Right cardiac atrium (tissue), 5 donors: ENCODE data around the gene ZNF607. TPM values are rescaled to one million over a fixed set of nuclear protein-coding genes. Genes with fewer than 3 reads are reported as not detected.
"Not testable (repeated sequence)": the region's sequence is repeated elsewhere in the genome, so short reads cannot be mapped to it uniquely, and the experiment has no call there.

Source experiments
- ATAC-seq, 2 donors: fragments of 200-7000 bp; cut with Tn5 transposase; one replicate each; pipeline versions ENCODE4 v1.8.0 to v1.9.1; 2020; ENCODE audit warnings: moderate library complexity in 2 of 2, mild to moderate bottlenecking in 1 of 2
- DNase-seq, 3 donors: peaks; one replicate each; pipeline ENCODE4 v3.0.0-alpha.2; 2020
- H3K27ac ChIP-seq: one replicate; pipeline ENCODE4 v1.5.1; 2013; ENCODE audit warnings: mild to moderate bottlenecking, low read length, control low read depth, moderate library complexity
- H3K27me3 ChIP-seq: one replicate; pipeline ENCODE4 v1.6.1; 2013; ENCODE audit not compliant: control insufficient read depth, insufficient read depth
- H3K4me1 ChIP-seq: one replicate; pipeline ENCODE4 v1.6.1; 2013; ENCODE audit warnings: low read length; ENCODE audit not compliant: control insufficient read depth, insufficient read depth
- H3K4me3 ChIP-seq: one replicate; pipeline ENCODE4 v1.5.1; 2013; ENCODE audit warnings: low read length, control low read depth
- H3K9me3 ChIP-seq: one replicate; pipeline ENCODE4 v1.6.1; 2013; ENCODE audit warnings: low read length; ENCODE audit not compliant: control insufficient read depth
- WGBS: extraction: QIAGEN DNeasy Blood & Tissue Kit; methylation state at CpG from one replicate; pipeline ENCODE4 v1.1.7; 2013; 5-methylcytosine and 5-hydroxymethylcytosine counted together
- intact Hi-C, 4 donors: fragments of 100-400 bp; cut with DNase I; formaldehyde crosslinking; loops; one replicate each; pipeline versions ENCODE4 v1.11.0 to v1.14.0; 2022 to 2023
- polyA plus RNA-seq: library from polyadenylated mRNA; stranded (reverse); fragments of 200-250 nt; gene quantifications from one replicate; pipeline ENCODE4 v1.2.3, GENCODE V29; 2013
- total RNA-seq, 4 donors: library from RNA; stranded (reverse); fragmentation: NEBNext Ultra II Directional; extraction: Animal tissue kit (Norgen Biotek cat#: 25700); gene quantifications; one replicate each; pipeline ENCODE4 v1.2.1, GENCODE V29; 2021
- donor health status: healthy with polysubstance abuse.
- donor health status: DM: no; HTN: yes; CAD: no.
- donor health status: DM: no; HTN: no; CAD: no.
- donor health status: DM: no; HTN: yes; CAD: no; lungs with severe emphysema.
- donor health status: DM: yes; HTN: yes; CAD: no.

The ZNF607 gene
- total and polyA plus RNA-seq, 5 donors, result 2.2 to 7.9 (median 6.9) TPM

DNA sequence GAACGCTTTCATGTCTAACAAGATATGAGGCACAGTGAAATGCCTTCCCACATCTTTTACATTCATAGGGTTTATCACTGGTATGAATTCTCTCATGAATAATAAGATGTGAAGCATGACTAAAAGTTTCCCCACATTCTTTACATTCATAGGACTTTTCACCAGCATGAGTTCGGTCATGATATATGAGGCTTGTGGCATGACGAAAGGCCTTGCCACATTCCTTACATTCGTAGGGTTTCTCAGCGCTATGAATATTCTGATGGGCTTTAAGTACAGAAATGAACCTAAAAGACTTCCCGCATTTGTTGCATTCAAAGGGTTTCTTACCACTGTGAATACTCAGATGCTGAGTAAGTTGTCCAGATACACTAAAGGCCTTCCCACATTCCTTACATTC, 21.3 kb downstream of the ZNF607 start:
- DNase-seq, result no peak
- H3K9me3 ChIP-seq, result no peaks in the 10 kb centered on the region
- no peak for ATAC-seq
- H3K27me3 ChIP-seq, result no peaks in the 10 kb centered on the region
- H3K27ac ChIP-seq, result no peak overlapping the region
- 92% methylated on average over 6 of the region's 6 CpGs for WGBS
- intact Hi-C loops, result no loop called here
- H3K4me1 ChIP-seq, result no peaks in the 10 kb centered on the region
- no peak overlapping the region for H3K4me3 ChIP-seq

DNA sequence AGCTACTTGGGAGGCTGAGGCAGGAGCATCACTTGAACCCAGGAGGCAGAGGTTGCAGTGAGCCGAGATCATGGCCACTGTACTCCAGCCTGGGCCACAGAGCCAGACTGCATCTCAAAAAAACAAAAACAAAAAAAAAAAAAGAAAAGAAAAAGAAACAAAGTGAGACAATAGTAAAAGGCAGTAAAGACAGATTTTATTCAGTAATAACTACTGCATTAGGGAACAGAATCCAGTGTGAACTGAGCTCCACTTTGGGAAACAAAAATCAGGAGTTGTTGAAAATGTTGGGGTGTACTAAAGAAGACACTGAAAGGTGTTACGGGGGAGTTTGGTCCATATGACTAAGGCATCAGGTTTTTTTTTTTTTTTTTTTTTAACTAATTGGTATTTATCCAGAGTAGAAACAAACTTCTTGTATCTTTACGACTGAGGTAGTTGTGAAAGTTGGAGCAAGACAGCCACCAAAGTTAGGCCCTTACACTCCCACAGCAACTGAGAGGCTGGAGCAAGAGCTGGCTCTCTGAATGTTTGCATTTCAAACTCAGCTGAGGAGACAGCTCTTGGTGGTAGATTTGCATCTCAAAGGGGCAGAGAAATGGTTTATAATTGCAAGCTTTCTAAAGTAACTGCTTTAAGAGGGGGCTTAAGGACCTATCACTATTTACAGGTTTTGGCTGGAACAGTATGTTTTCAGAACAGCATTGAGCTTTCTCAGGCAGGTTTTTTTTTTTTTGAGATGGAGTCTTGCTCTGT, 24.2 kb downstream of the ZNF607 start:
- whole genome bisulfite sequencing, result 78% methylated on average over 3 of the region's 3 CpGs

DNA sequence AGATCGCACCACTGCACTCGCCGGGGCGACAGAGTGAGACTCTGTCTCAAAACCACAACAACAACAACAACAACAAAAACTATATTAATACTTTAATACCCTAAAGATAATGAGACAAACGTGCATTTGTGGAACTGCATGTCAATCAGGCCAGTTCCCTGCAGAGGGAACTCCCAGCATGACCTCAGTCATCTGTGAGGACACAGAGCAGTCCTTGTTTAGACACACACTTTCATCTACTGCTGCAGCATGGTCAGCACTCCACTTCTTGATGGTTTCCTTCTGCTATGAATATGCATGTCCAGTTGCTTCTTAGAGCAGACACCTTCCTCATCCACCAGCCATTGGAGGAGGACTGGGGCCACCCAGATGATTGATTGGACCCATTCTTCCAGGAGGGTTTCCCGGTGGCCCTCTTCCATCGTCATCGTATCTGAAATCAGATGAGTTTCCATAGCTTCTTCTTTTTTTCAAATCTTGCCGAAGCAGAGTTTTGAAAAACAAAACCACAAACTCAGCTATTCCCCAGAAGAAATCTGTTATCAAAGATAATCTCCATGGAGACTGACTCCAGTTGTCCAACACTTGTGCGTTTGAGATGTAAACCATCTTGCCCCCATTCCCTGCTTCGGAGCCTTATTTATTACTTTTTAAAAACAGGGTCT, 26.5 kb downstream of the ZNF607 start:
- DNase-seq (no peak), ATAC-seq (no peak)
- intact Hi-C loops, result no loop called here
- H3K4me1 ChIP-seq, result no peaks in the 10 kb centered on the region
- H3K9me3 ChIP-seq, result no peaks in the 10 kb centered on the region
- H3K4me3 ChIP-seq, result no peak overlapping the region
- H3K27ac ChIP-seq, result no peak overlapping the region
- H3K27me3 ChIP-seq, result no peaks in the 10 kb centered on the region
- WGBS, result 58% methylated on average over 11 of the region's 11 CpGs

More for the DNA sequence above, 24.2 kb downstream of the ZNF607 start:
- Histone ChIP-seq H3K27ac (no peak overlapping the region), H3K4me1 (no peaks in the 10 kb centered on the region), H3K9me3 (no peaks in the 10 kb centered on the region), H3K27me3 (no peaks in the 10 kb centered on the region), H3K4me3 (no peak overlapping the region)
- intact Hi-C loops, result no loop called here
- DNase-seq, result no peak
- ATAC-seq, result no peak

DNA sequence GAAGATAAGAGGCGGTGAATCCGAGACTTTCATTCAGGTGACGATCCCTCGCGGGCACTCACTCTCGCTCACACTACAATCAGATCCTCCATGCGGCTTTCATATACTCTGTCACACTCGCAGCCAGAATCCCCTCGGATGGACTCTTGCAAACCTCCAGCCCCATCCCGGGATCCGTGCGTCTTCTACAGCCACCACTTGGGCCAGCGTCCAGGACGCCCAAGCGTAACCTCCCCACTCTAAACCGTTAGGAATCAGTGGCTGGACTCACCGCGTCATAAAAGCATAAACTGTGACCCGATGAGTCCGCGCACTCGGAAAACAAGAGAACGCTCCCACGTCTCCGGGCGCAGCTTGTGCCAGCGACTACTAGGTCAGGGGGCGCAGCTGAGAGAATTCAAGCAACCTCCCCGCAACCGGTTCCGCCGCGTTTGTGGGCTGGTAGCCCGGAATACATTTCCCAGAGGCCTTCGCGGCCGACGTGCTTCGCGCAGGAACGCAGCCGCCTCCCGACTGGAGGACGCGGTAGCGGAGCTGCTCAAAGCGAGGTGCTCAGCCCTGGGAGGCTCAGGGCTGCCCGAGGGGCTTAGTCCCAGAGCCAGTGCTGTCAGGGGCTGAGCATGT, 27.6 kb downstream of the ZNF607 start:
- WGBS, result under 1% methylated on average over 48 of the region's 48 CpGs
- ATAC-seq, result peak; percentile 98 to 99
- H3K9me3 ChIP-seq, result no peaks in the 10 kb centered on the region
- peak overlapping the region; percentile 84 for H3K4me3 ChIP-seq
- no peaks in the 10 kb centered on the region for H3K4me1 ChIP-seq
- intact Hi-C loops, result no loop called here
- DNase-seq, result peak; percentile 90 to 95 (median 95)
- H3K27me3 ChIP-seq, result no peaks in the 10 kb centered on the region
- peak overlapping the region; percentile 50 for H3K27ac ChIP-seq

DNA sequence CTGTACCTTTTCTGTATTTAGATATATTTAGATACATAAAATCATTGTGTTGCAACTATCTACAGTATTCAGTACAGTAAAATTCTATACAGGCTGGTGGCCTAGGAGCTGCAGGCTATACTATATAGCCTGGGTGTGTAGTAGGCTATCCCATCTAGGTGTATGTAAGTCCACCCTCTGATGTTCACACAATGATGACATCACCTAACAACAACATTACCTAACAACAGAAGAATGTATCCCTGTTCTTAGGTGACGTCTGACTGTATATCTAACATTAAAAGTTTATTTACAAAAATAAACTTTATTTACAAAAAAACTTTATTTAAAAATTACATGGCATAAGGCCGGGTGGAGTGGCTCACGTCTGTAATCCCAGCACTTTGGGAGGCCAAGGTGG, 36.0 kb downstream of the ZNF607 start:
- Histone ChIP-seq H3K27ac (no peak overlapping the region), H3K27me3 (no peaks in the 10 kb centered on the region), H3K9me3 (peaks cover 4% of the 10 kb centered on the region), H3K4me3 (no peak overlapping the region), H3K4me1 (no peaks in the 10 kb centered on the region)
- ATAC-seq (no peak), DNase-seq (no peak)
- WGBS, result 89% methylated on average over 3 of the region's 3 CpGs
- intact Hi-C loops, result no loop called here

DNA sequence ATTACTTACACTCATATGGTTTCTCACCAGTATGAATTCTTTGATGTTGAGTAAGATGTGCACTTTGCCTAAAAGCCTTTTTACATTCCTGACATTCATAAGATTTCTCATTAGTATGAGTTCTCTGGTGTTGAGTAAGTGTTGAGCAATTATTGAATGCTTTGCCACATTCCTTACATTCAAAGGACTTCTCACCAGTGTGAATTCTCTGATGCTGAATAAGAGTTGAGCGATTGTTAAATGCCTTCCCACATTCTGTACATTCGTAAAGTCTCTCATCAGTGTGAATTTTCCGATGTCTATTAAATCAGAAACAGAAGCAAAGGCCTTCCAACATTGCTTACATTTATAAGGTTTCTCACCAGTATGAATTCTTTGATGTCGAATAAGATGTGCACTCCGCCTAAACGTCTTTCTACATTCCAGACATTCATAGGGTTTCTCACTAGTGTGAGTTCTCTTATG, 50.1 kb downstream of the ZNF607 start:
- peaks cover 7% of the 10 kb centered on the region for H3K9me3 ChIP-seq
- WGBS, result 93% methylated on average over 6 of the region's 6 CpGs
- H3K4me1 ChIP-seq, result no peaks in the 10 kb centered on the region
- no peak overlapping the region for H3K27ac ChIP-seq
- intact Hi-C loops, result no loop called here
- DNase-seq, result no peak
- ATAC-seq, result no peak
- no peaks in the 10 kb centered on the region for H3K27me3 ChIP-seq
- no peak overlapping the region for H3K4me3 ChIP-seq

DNA sequence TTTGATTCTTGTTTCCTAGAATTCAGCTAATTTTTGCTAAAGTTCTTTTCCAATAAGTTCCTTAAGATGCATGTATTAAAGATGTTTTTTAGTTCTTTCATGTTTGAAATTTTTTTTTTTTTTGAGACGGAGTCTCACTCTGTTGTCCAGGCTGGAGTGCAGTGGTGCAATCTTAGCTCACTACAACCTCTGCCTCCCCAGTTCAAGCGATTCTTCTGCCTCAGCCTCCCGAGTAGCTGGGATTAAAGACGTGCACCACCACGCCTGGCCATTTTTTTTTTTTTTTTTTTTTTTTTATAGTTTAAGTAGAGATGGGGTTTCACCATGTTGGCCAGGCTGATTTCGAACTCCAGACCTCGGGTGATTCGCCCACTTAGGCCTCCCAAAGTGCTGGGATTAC, 62.4 kb downstream of the ZNF607 start:
- not testable (repeated sequence) for H3K27ac ChIP-seq, H3K4me1 ChIP-seq, H3K27me3 ChIP-seq, DNase-seq, H3K9me3 ChIP-seq, ATAC-seq, H3K4me3 ChIP-seq
- 94% methylated on average over 8 of the region's 8 CpGs for WGBS
- intact Hi-C loops, result loop anchor here in 1 of 4 donors (5.0 kb wide), 1 partner anchor 60 kb away; the partner anchor contains the start of gene ZNF607

DNA sequence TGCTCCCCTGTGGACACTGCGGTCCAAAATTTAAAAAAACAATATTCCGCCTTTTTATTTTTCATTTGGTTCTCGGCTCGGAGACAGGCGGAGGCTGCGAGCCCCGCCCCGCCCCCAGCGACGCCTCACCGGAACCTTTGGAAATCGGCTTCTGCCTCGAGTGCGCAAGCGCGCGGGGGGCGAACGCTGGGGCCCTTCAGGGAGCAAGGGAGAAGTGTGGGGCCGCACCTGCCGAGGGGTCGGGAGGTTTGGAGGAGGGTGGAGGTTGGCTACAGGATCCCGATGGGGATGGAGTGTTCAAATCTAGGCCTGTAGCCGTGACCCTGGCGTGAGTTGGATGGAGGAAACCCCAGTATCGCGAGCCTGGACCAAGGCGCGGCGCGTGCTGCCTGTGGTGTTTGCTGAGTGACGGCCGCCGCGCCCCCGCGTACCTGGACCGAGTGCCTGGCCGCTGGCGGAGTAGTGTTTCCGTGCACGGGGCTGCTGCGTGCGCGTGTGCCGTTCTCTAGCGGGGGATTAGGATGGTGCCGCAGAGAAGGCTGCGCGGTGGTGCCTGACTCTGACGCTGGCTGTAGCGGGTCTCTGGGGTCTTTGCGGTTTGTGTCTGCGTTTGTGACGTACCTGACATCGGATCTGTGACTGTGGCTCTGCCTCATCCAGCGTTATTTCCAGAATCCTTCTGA, 63.7 kb downstream of the ZNF607 start:
- peak; percentile 85 to 95 (median 94) for DNase-seq
- intact Hi-C loops, result loop anchor here in 1 of 4 donors (5.0 kb wide), 1 partner anchor 61 kb away; the partner anchor contains the start of gene ZNF607
- WGBS, result under 1% methylated on average over 57 of the region's 57 CpGs

DNA sequence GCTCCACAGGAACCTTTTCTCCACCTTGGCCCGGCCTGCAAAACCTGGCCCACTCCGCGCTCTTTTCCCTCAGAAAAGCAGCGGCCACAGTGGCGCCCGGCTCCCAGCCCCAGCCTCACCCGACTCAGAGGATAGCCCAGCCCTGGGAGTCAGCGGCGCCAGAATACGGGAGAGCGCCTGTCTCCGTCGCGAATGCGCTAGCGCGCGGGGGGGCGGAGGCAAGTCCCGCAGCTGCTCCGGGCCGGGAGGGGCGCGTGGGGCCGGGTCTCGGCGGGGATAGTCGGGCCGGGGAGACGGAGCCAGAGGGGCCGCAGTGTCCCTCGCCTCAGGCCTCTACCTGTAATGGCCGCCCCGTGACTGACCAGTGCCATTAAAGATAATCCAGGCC, 64.3 kb downstream of the ZNF607 start, which contains the start of gene ZFP30:
TSS of gene ZFP30 (minus strand) at position 165 of the 388 bp plus-strand sequence. CDS start 7,643 bp downstream, outside the sequence.
- DNase-seq (peak; percentile 84 to 97 (median 96)), ATAC-seq (peak; percentile 96 to 99)
- intact Hi-C loops, result loop anchor here in 1 of 4 donors (5.0 kb wide), 1 partner anchor 62 kb away; the partner anchor contains the start of gene ZNF607
- Histone ChIP-seq H3K4me1 (peaks cover 2% of the 10 kb centered on the region), H3K4me3 (peak within 1 kb of the TSS; percentile 73), H3K9me3 (no peaks in the 10 kb centered on the region), H3K27ac (peak within 1 kb of the TSS; percentile 91), H3K27me3 (no peaks in the 10 kb centered on the region)
- WGBS, result 1% methylated on average over 34 of the region's 34 CpGs

More for the DNA sequence above, 63.7 kb downstream of the ZNF607 start:
- H3K4me3 ChIP-seq, result peak overlapping the region; percentile 73
- H3K4me1 ChIP-seq, result peaks cover 2% of the 10 kb centered on the region
- peak; percentile 91 to 93 for ATAC-seq
- H3K27me3 ChIP-seq, result no peaks in the 10 kb centered on the region
- H3K9me3 ChIP-seq, result no peaks in the 10 kb centered on the region
- H3K27ac ChIP-seq, result peak overlapping the region; percentile 91

DNA sequence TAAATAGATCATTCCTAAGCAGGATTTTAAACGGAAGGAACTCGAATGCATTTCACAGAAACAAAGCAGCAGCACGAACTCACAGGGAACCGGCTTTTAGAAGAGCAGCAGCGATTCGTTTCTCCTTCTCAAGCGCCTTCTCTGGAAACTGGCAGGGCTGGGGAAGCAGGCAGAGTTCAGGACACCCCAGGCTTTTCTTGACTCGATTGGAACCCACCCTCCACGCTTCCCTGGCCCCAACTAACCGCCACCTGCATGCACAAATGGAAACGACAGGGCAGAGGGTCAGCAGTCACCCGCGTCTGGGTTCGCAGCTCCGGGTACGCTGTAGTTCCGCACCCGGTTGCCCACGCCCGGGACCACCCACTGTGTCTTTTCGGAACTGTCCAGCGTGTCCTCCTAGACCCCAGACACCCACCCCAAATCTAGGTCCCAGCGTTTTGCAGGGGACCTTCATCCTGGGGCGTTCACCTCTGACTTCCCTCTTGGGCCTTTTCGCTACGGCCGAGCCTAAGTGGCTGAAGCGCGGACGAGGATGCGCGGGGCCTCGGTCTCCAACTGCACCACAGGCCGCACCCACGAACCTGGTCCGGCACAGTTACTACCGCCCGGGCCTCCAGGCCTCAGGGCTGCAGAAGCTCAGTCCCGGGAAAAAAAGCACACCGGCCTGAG, 64.8 kb downstream of the ZNF607 start:
- no peaks in the 10 kb centered on the region for H3K27me3 ChIP-seq
- under 1% methylated on average over 40 of the region's 40 CpGs for WGBS
- H3K9me3 ChIP-seq, result no peaks in the 10 kb centered on the region
- intact Hi-C loops, result loop anchor here in 1 of 4 donors (5.0 kb wide), 1 partner anchor 63 kb away; the partner anchor contains the start of gene ZNF607
- ATAC-seq (peak; percentile 72 to 78), DNase-seq (peak; percentile 29 to 78 (median 48))
- H3K4me1 ChIP-seq, result peaks cover 2% of the 10 kb centered on the region
- H3K4me3 ChIP-seq, result peak overlapping the region; percentile 73
- peak overlapping the region; percentile 91 for H3K27ac ChIP-seq
